ENCODE data around the gene GABRB1. TPM values are rescaled to one million over a fixed set of nuclear protein-coding genes. Genes with fewer than 3 reads are reported as not detected.

Gene GABRB1
- polyA plus RNA-seq, 2 of the 4 experiments (the other 2 are of a cell fraction): not detected

DNA sequence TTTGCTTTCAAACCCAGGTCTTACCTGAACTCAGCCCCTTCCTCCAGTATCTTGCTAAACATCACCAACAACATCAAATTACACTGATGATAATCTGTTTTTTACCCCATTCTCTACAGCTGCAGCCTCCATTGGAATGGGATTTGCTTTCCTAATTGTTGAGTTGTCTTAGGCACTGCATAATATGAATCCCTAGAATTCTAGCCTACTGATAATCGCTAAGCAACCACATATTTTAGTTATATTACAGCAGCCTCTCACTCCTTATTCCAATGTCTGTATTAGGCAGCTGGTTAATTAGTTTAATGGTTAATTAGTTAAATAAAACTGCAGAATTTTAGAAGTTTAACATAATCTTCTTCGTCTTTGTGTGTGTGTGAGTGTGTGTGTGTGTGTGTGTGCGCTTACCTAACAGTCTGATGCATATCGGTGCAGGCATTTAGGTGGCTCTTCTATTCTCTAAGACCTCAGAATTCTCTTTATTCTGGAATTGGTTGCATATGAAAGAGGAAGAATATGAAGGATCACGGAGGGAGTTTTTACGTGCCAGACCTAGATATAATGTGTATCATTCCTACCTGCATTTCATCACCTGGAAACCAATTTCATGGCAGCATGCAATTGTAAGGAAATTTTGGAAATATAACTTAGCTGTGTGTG is 437.5 kb downstream of the GABRB1 start:
- WGBS (ENCODE audit: missing lambda C conversion rate): 54% methylated on average over 6 of the region's 6 CpGs
- no peak overlapping the region for H3K4me3 ChIP-seq
- ChIA-PET POLR2A (no interaction called here), CTCF (no interaction called here)
- no peak for DNase-seq (ENCODE audit: low read depth in 1 of 2, low spot score in 1 of 2)
- no peaks in the 10 kb centered on the region for H3K4me1 ChIP-seq
- no peak for FAIRE-seq
- no peak for ATAC-seq
- no peak overlapping the region for H3K4me2 ChIP-seq
- H3K27ac ChIP-seq: no peak overlapping the region
- H3K9me3 ChIP-seq: no peaks in the 10 kb centered on the region
- no peak for TF ChIP-seq RCOR1 (IDR thresholded peaks at IDR 0.05; ENCODE audit: low read depth, low read length)
- no peak for TF ChIP-seq ZC3H11A (IDR thresholded peaks at IDR 0.05)
- no peak for TF ChIP-seq E2F6 (IDR thresholded peaks at IDR 0.05; ENCODE audit: borderline replicate concordance, low read depth)
- no peak for TF ChIP-seq CEBPB (IDR thresholded peaks at IDR 0.05)
- TF ChIP-seq RNF2 (IDR thresholded peaks at IDR 0.05; ENCODE audit: borderline replicate concordance, low read depth): no peak
- TF ChIP-seq, protein P1, sequence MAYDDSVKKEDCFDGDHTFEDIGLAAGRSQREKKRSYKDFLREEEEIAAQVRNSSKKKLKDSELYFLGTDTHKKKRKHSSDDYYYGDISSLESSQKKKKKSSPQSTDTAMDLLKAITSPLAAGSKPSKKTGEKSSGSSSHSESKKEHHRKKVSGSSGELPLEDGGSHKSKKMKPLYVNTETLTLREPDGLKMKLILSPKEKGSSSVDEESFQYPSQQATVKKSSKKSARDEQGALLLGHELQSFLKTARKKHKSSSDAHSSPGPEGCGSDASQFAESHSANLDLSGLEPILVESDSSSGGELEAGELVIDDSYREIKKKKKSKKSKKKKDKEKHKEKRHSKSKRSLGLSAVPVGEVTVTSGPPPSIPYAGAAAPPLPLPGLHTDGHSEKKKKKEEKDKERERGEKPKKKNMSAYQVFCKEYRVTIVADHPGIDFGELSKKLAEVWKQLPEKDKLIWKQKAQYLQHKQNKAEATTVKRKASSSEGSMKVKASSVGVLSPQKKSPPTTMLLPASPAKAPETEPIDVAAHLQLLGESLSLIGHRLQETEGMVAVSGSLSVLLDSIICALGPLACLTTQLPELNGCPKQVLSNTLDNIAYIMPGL (CRISPR knock-in tag; IDR thresholded peaks at IDR 0.05; ENCODE audit: borderline replicate concordance): no peak
- no peak for TF ChIP-seq SMC3 (IDR thresholded peaks at IDR 0.05)
- TF ChIP-seq POLR2A (IDR thresholded peaks at IDR 0.05; ENCODE audit: low read length): no peak
- TF ChIP-seq CBX8 (IDR thresholded peaks at IDR 0.05): no peak
- no peak for TF ChIP-seq POLR2AphosphoS2 (conservative IDR thresholded peaks at IDR 0.05; ENCODE audit: low read length)
- TF ChIP-seq FOSB (CRISPR knock-in tag; IDR thresholded peaks at IDR 0.05): no peak
- no peak for TF ChIP-seq TP53 (CRISPR knock-in tag; IDR thresholded peaks at IDR 0.05)
- TF ChIP-seq ZSCAN20 (CRISPR knock-in tag; IDR thresholded peaks at IDR 0.05): no peak
- no peak for TF ChIP-seq FOSL2 (IDR thresholded peaks at IDR 0.05)
- TF ChIP-seq FOSL2 (CRISPR knock-in tag; IDR thresholded peaks at IDR 0.05): no peak
- TF ChIP-seq HOXA7 (CRISPR knock-in tag; IDR thresholded peaks at IDR 0.05): no peak
- TF ChIP-seq CHD4 (IDR thresholded peaks at IDR 0.05; ENCODE audit: borderline replicate concordance): no peak
- TF ChIP-seq ZNF302 (CRISPR knock-in tag; IDR thresholded peaks at IDR 0.05): no peak
- TF ChIP-seq, protein P2, sequence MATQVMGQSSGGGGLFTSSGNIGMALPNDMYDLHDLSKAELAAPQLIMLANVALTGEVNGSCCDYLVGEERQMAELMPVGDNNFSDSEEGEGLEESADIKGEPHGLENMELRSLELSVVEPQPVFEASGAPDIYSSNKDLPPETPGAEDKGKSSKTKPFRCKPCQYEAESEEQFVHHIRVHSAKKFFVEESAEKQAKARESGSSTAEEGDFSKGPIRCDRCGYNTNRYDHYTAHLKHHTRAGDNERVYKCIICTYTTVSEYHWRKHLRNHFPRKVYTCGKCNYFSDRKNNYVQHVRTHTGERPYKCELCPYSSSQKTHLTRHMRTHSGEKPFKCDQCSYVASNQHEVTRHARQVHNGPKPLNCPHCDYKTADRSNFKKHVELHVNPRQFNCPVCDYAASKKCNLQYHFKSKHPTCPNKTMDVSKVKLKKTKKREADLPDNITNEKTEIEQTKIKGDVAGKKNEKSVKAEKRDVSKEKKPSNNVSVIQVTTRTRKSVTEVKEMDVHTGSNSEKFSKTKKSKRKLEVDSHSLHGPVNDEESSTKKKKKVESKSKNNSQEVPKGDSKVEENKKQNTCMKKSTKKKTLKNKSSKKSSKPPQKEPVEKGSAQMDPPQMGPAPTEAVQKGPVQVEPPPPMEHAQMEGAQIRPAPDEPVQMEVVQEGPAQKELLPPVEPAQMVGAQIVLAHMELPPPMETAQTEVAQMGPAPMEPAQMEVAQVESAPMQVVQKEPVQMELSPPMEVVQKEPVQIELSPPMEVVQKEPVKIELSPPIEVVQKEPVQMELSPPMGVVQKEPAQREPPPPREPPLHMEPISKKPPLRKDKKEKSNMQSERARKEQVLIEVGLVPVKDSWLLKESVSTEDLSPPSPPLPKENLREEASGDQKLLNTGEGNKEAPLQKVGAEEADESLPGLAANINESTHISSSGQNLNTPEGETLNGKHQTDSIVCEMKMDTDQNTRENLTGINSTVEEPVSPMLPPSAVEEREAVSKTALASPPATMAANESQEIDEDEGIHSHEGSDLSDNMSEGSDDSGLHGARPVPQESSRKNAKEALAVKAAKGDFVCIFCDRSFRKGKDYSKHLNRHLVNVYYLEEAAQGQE (IDR thresholded peaks at IDR 0.05): no peak

GRCh38 chr4:47469951-47470350 is 438.6 kb downstream of the GABRB1 start:
- Histone ChIP-seq H3K4me3 (no peak overlapping the region), H3K9me3 (no peaks in the 10 kb centered on the region), H3K4me2 (no peak overlapping the region), H3K27ac (no peak overlapping the region), H3K4me1 (no peaks in the 10 kb centered on the region)
- TF ChIP-seq, protein P3, sequence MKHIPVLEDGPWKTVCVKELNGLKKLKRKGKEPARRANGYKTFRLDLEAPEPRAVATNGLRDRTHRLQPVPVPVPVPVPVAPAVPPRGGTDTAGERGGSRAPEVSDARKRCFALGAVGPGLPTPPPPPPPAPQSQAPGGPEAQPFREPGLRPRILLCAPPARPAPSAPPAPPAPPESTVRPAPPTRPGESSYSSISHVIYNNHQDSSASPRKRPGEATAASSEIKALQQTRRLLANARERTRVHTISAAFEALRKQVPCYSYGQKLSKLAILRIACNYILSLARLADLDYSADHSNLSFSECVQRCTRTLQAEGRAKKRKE (CRISPR knock-in tag; IDR thresholded peaks at IDR 0.05; ENCODE audit: low read depth): no peak
- TF ChIP-seq MYC (IDR thresholded peaks at IDR 0.05; ENCODE audit: borderline replicate concordance, low read length): no peak
- FAIRE-seq (no peak), ATAC-seq (no peak), DNase-seq (ENCODE audit: low read depth in 1 of 2, low spot score in 1 of 2) (no peak)
- ChIA-PET CTCF (no interaction called here), POLR2A (no interaction called here)
- WGBS (ENCODE audit: missing lambda C conversion rate): 42% methylated on average over 3 of the region's 3 CpGs
